HL-60 (cell line): ENCODE results near the gene SMARCAD1.

Experiments
- DNase-seq, 2 experiments: peaks; one replicate each; pipeline ENCODE4 v3.0.0-alpha.2; 2010 to 2020; ENCODE audit warnings: low read depth in 1 of 2, low spot score in 1 of 2
- H3K27ac ChIP-seq: fragments of 250-450 bp; sonication (Bioruptor Pico); replicated peaks from 2 replicates; pipeline ENCODE4 v1.5.1; 2020; ENCODE audit warnings: mild to moderate bottlenecking, moderate library complexity
- H3K27me3 ChIP-seq: fragments of 250-450 bp; sonication (Bioruptor Pico); 2 replicates; pipeline ENCODE4 v1.5.1; 2021; ENCODE audit warnings: mild to moderate bottlenecking, moderate library complexity; ENCODE audit not compliant: insufficient read depth, poor library complexity, severe bottlenecking
- H3K4me3 ChIP-seq: replicated peaks from 2 replicates; pipeline ENCODE4 v1.5.1; 2011; ENCODE audit warnings: mild to moderate bottlenecking, control low read depth, low read length; ENCODE audit not compliant: insufficient read depth
- CTCF ChIP-seq: IDR thresholded peaks from one replicate; pipeline ENCODE4 v1.5.1; 2011; ENCODE audit warnings: low read length, control low read depth, inconsistent platforms; ENCODE audit not compliant: insufficient read depth
- GABPA ChIP-seq: IDR thresholded peaks from 2 replicates; pipeline ENCODE4 v1.6.1; 2012; ENCODE audit warnings: low read depth
- POLR2AphosphoS5 ChIP-seq: IDR thresholded peaks from 2 replicates; pipeline ENCODE4 v1.6.1; 2012; ENCODE audit warnings: low read depth
- REST ChIP-seq: IDR thresholded peaks from 2 replicates; pipeline ENCODE4 v1.6.1; 2012; ENCODE audit warnings: low read depth; ENCODE audit not compliant: insufficient replicate concordance
- SPI1 ChIP-seq: IDR thresholded peaks from 2 replicates; pipeline ENCODE4 v1.6.1; 2012; ENCODE audit warnings: low read depth, mild to moderate bottlenecking, borderline replicate concordance

SMARCAD1 gene

DNA sequence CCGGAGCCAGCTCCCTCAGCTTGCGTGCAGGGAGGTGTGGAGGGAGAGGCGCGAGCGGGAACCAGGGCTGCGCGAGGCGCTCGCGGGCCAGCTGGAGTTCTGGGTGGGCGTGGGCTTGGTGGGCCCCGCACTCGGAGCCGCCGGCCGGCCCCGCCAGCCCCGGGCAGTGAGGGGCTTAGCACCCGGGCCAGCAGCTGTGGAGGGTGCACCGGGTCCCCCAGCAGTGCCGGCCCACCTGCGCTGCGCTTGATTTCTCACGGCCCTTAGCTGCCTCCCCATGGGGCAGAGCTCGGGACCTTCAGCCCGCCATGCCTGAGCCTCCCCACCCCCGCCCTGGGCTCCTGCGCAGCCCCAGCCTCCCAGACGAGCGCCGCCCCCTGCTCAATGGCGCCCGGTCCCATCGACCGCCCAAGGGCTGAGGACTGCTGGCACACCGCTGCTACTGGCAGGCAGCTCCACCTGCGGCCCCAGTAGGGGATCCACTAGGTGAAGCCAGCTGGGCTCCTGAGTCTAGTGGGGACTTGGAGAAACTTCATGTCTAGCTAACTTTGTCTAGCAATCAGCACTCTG, 37.8 kb upstream of the SMARCAD1 start:
- DNase-seq = no peak
- no peak overlapping the region for H3K27ac ChIP-seq
- no peak overlapping the region for H3K4me3 ChIP-seq
- no peak for TF ChIP-seq POLR2AphosphoS5
- TF ChIP-seq GABPA = no peak
- TF ChIP-seq REST = no peak
- no peak for TF ChIP-seq CTCF
- no peak for TF ChIP-seq SPI1
- H3K27me3 ChIP-seq = no peaks in the 10 kb centered on the region

DNA sequence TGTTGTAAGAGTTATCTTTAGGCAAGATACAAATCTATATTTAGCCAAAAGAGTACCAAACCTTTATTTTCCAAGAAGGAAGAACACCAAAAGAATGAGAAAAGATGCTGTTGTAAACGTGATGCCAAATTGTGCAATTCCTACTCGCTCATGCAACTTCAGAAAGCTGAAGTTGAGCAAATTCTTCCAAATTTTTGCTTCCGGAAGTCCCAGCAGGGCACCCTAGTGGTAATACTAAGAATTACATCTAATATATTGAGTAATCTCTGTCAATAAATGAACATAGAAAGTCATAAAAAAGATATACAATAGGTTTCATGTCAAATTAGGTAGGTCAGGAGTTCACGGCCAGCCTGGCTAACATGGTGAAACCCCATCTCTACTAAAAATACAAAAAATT, 36.0 kb upstream of the SMARCAD1 start:
- Histone ChIP-seq H3K27ac (no peak overlapping the region), H3K4me3 (no peak overlapping the region), H3K27me3 (no peaks in the 10 kb centered on the region)
- no peak for TF ChIP-seq POLR2AphosphoS5
- peak; percentile 16 for TF ChIP-seq CTCF
- peak; percentile 10 to 53 for DNase-seq

GRCh38 chr4:94175553-94176261, 32.0 kb upstream of the SMARCAD1 start:
- DNase-seq = no peak
- no peak overlapping the region for H3K4me3 ChIP-seq
- TF ChIP-seq SPI1 (no peak), GABPA (no peak), REST (no peak), POLR2AphosphoS5 (no peak)
- H3K27me3 ChIP-seq = peaks cover 2% of the 10 kb centered on the region
- H3K27ac ChIP-seq = no peak overlapping the region

- TF ChIP-seq POLR2AphosphoS5 = no peak
- TF ChIP-seq SPI1 = no peak
- no peak for TF ChIP-seq GABPA
- TF ChIP-seq CTCF = no peak
- no peak for TF ChIP-seq REST
- Histone ChIP-seq H3K27ac (no peak overlapping the region), H3K27me3 (peaks cover 2% of the 10 kb centered on the region), H3K4me3 (no peak overlapping the region)
- DNase-seq = no peak
Observed at GRCh38 chr4:94177822-94178221, 29.8 kb upstream of the SMARCAD1 start.
